Upper lobe of left lung (tissue), 4 donors: ENCODE measurements around the gene BAIAP2L1.

Experiments used
- EP300 ChIP-seq, 4 donors: sonication (generic); formaldehyde crosslinking; IDR thresholded peaks; one replicate each; pipeline ENCODE4 v1.5.1; 2017; ENCODE audit warnings: antibody characterized with exemption in 4 of 4, control low read depth in 2 of 4
- POLR2AphosphoS5 ChIP-seq, 2 donors: sonication (generic); formaldehyde crosslinking; IDR thresholded peaks; one replicate each; pipeline ENCODE4 v1.5.1; 2017; ENCODE audit warnings: antibody characterized with exemption in 2 of 2
- TF ChIP-seq, protein P1 (sequence below), 6 experiments: fragments of 450-650 bp in 4 of 6; fragments of 200-600 bp in 2 of 6; sonication (generic) in 2 of 6; IDR thresholded peaks; one replicate each; pipeline ENCODE4 v1.5.1; 2016 to 2019; ENCODE audit warnings: antibody characterized with exemption in 6 of 6

DNA sequence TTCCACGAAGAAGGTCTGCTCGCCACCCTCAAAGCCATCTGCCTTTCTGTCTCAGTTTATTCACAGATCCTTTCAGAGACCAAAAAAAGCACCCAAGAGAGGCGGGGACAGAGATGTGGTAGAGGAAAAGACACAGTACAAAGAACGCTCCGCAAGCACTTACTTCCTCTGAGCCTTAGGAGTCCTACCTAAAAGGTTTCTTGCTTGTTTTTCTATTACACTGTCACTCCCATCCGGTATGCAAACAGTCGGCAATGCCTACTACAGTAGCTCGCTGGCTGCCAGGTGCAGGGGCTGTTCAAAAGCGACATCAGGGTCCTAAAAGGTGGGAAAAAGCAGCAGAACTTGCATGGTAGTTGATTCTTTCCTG lies 149.7 kb downstream of the BAIAP2L1 start:
- TF ChIP-seq, protein P1, sequence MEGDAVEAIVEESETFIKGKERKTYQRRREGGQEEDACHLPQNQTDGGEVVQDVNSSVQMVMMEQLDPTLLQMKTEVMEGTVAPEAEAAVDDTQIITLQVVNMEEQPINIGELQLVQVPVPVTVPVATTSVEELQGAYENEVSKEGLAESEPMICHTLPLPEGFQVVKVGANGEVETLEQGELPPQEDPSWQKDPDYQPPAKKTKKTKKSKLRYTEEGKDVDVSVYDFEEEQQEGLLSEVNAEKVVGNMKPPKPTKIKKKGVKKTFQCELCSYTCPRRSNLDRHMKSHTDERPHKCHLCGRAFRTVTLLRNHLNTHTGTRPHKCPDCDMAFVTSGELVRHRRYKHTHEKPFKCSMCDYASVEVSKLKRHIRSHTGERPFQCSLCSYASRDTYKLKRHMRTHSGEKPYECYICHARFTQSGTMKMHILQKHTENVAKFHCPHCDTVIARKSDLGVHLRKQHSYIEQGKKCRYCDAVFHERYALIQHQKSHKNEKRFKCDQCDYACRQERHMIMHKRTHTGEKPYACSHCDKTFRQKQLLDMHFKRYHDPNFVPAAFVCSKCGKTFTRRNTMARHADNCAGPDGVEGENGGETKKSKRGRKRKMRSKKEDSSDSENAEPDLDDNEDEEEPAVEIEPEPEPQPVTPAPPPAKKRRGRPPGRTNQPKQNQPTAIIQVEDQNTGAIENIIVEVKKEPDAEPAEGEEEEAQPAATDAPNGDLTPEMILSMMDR (IDR thresholded peaks at IDR 0.05): no peak
- no peak for TF ChIP-seq POLR2AphosphoS5 (IDR thresholded peaks at IDR 0.05)
- TF ChIP-seq EP300 (IDR thresholded peaks at IDR 0.05): no peak
